GM10266 (cell line): ENCODE results near the gene CRB2.

ENCODE experiments used
- DNase-seq: peaks from one replicate; pipeline ENCODE4 v3.0.0; 2012; ENCODE audit errors: extremely low spot score
- TF ChIP-seq, protein P1 (sequence below): IDR thresholded peaks from 2 replicates; pipeline ENCODE4 v1.5.1; 2012; ENCODE audit warnings: mild to moderate bottlenecking, low read depth; ENCODE audit not compliant: control insufficient read depth, insufficient read depth; ENCODE audit errors: missing control alignments

CRB2 gene

DNA sequence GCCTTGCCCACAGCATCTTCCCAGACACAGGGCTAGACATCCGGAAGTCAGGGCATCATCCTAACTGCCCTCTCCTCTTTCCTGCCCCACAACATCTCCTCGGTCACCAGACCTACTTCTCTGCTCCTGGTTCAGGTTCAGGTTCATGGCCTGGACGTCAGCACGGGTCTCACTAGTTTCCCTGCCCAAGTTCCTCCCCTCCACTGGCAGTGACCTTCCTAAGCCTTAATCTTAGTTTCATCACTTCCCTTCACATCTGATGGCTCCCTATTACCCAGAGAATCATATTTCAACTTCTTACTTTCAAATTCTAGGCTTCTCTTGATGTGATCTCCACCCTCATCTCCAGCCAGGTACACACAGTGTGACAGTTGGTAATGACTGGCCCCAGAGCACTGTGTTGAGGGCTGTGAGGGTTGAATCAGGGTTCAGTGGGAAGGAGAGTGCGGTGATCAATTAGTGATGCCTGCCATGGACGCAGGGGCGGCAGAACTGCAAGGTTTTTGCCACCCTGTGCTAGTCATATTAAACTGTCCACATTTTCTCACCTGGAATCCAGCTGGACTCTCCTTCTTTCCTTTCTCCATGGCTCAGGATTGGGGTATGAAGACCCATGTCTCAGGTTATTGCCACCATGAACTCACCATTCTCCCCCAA, 34.3 kb upstream of the CRB2 start:
- TF ChIP-seq, protein P1, sequence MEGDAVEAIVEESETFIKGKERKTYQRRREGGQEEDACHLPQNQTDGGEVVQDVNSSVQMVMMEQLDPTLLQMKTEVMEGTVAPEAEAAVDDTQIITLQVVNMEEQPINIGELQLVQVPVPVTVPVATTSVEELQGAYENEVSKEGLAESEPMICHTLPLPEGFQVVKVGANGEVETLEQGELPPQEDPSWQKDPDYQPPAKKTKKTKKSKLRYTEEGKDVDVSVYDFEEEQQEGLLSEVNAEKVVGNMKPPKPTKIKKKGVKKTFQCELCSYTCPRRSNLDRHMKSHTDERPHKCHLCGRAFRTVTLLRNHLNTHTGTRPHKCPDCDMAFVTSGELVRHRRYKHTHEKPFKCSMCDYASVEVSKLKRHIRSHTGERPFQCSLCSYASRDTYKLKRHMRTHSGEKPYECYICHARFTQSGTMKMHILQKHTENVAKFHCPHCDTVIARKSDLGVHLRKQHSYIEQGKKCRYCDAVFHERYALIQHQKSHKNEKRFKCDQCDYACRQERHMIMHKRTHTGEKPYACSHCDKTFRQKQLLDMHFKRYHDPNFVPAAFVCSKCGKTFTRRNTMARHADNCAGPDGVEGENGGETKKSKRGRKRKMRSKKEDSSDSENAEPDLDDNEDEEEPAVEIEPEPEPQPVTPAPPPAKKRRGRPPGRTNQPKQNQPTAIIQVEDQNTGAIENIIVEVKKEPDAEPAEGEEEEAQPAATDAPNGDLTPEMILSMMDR, result no peak

DNA sequence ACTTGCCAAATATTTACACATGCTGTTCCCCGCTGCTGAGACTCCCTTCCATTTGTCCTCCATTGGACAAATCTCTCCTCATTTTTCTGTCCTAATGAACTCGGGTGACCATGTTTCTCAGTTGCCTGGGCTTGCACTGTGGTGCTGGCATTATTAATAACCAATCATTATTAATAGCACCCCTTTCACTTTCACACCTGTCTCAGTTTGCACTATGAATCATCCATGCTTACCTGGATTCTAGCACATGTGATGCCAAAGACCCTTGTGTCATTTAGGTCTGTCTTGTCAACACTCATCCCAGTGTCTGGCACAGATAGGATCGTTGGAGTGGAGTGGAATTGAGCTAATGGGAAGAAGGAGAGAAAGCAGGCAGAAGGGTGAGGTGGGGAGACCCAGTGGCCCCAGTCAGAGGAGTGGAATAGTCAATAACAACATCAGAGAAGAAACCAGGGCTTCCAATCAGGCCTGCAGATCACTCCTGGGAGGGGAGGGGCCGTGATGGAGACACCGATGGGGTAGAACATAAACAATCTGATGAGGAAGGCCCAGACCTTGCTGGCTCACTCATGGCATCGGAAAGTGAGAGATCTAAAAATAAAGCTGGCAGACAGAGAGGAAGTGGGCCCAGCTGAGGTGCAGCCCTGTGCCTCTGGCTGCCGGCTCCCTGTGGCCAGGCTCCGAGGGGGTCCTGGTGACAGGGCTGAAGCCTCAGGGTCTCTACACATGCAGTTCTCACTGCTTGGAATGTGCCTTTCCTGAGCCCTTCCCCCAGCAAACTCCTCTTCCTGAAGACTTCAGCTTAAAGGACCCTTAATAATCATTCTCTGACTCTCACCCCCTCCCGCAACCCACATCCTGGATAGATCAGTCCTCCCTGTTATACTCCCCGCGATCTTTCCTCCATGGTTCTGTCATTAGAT, 33.5 kb upstream of the CRB2 start:
- DNase-seq, result no peak

More for the DNA sequence above, 34.3 kb upstream of the CRB2 start:
- DNase-seq, result no peak

DNA sequence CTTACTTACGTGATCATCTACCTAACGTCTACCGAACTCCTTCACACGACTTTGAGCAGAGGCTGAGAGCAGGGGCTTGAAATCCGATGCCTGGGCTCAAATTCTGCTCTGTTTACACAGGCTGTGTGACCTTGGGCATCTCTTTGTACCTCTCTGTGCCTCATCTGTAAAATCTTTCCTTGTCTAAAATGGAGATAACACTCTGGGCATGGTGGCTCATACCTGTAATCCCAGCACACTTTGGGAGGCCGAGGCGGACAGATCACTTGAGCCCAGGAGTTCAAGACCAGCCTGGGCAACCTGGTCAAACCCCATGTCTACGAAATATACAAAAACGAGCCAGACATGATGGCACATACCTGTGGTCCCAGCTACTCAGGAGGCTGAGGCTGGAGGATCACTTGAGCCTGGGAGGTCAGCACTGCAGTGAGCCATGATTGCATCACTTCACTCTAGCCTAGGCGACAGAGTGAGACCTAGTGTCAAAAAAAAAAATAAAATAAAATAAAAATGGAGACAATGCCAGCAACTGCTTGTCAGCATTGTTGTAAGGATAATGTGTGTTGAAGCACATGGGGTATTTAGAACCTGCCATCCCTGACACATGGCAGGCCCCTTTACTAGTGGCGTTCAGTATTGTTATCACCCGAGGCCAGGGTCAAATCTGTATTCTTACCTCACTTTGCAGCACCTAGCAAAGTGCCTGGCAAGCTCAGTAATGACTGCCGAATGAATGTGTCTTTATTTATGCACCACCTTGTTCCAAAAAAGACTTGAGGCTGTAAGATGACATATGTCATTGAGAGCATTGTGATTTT, 32.6 kb upstream of the CRB2 start:
- DNase-seq, result no peak
- TF ChIP-seq, protein P1, result no peak

More for the DNA sequence above, 33.5 kb upstream of the CRB2 start:
- TF ChIP-seq, protein P1, result no peak

DNA sequence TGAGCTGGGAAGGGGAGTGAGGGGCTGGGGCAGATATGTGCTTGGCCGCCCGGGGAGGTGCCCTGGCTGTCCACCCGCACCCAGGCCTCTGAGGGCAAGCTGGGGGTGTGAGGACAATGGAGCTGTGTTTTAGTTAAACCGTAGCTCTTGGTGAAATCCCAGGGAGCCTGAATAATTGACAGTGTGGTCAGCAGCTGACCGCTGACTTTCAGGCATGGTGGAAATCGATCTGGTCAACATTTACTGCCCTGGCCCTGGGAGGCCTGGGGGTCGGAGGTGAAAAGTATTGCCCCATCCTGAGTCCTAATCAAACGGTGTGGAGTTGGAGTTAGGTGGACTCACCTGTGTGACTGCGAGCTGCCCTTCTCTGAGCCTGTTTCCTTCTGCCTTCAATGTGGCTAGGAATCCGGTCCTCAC, 31.2 kb upstream of the CRB2 start:
- DNase-seq, result no peak
- TF ChIP-seq, protein P1, result no peak

DNA sequence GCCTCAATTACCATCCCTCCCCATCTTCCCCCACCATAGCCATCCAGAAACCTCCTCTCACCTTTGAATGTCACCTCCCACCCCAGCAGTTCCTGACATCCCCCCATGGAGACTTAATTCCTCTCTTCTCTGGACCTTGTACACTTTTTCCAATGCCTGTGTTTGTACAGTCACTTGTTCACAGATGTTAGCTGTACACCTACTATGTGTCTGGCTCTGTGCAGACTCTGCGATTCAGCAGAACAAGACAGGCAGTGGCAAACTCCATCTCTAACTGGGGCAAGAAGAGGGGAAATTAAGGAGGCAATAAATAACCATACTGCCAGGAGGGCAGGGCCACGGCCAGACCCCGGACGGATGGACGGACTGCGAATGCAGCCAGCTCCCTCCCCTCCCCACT, 29.8 kb upstream of the CRB2 start:
- TF ChIP-seq, protein P1, result no peak
- DNase-seq, result no peak

DNA sequence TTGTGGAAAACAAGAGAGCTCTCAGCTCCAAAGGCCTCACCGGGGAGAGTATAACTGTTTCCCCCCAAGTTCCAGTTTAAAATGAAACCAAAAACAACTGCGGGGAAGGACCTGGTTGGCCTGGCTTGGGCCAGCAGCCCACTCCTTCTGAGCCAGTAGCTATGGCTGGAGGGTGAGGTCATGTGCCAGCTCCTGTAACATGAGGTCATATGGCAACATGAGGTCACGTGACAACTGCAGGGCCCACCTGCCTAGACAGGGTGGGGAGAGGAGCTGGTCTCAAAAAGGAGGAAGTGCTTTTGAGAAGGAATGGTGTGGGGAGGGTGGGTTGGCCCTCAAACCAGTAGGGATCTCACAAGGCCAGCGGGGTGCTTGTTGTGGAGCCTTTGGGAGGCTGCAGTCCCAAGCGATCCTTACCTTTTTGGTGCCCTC, 29.3 kb upstream of the CRB2 start:
- DNase-seq, result peak; percentile 70
- TF ChIP-seq, protein P1, result no peak
